ENCODE measurements around the gene CAPN11.

The CAPN11 gene

GRCh38 chr6:44158770-44159228 lies at the start of gene CAPN11:
CAPN11 (plus strand) TSS chr6:44158820; CDS start chr6:44158849, 29 bp downstream.
- FAIRE-seq, result no peak

GRCh38 chr6:44109212-44109611 lies 49.4 kb upstream of the CAPN11 start:
- FAIRE-seq, result no peak

GRCh38 chr6:44110005-44110676 lies 48.5 kb upstream of the CAPN11 start:
- FAIRE-seq, result no peak

- FAIRE-seq, result no peak
These were observed 47.7 kb upstream of the CAPN11 start for GRCh38 chr6:44110966-44111365.

GRCh38 chr6:44111434-44112417 lies 46.9 kb upstream of the CAPN11 start:
- no peak for FAIRE-seq

- FAIRE-seq, result no peak
These were observed 45.2 kb upstream of the CAPN11 start for GRCh38 chr6:44113414-44113813.

- FAIRE-seq, result no peak
These were observed 42.8 kb upstream of the CAPN11 start for GRCh38 chr6:44115866-44116265.

- no peak for FAIRE-seq
These were observed 41.8 kb upstream of the CAPN11 start for GRCh38 chr6:44116641-44117382.

GRCh38 chr6:44117397-44118128 lies 41.1 kb upstream of the CAPN11 start:
- FAIRE-seq, result no peak

- no peak for FAIRE-seq
These were observed 38.8 kb upstream of the CAPN11 start for GRCh38 chr6:44119704-44120262.

GRCh38 chr6:44120692-44121443 lies 37.8 kb upstream of the CAPN11 start:
- no peak for FAIRE-seq

- FAIRE-seq, result no peak
These were observed 35.8 kb upstream of the CAPN11 start for GRCh38 chr6:44122801-44123200.

- FAIRE-seq, result no peak
These were observed 35.1 kb upstream of the CAPN11 start for GRCh38 chr6:44123544-44123943.

- FAIRE-seq, result no peak
These were observed 32.1 kb upstream of the CAPN11 start for GRCh38 chr6:44126320-44127149.

- no peak for FAIRE-seq
These were observed 31.2 kb upstream of the CAPN11 start, which contains the start of the genes MRPL14 and TMEM63B for GRCh38 chr6:44127186-44128019. MRPL14 (minus strand) TSS chr6:44127452; CDS start chr6:44116611, 10,841 bp downstream. TMEM63B (plus strand) TSS chr6:44127554; CDS start chr6:44134585, 7,031 bp downstream.

- FAIRE-seq, result no peak
These were observed 30.4 kb upstream of the CAPN11 start for GRCh38 chr6:44128020-44128917.

GRCh38 chr6:44129841-44130322 lies 28.7 kb upstream of the CAPN11 start:
- no peak for FAIRE-seq

GRCh38 chr6:44131892-44132291 lies 26.7 kb upstream of the CAPN11 start:
- no peak for FAIRE-seq

All from colon (tissue), 2 donors.